ENCODE data around the gene MBD5. TPM values are rescaled to one million over a fixed set of nuclear protein-coding genes. Genes with fewer than 3 reads are reported as not detected.

The MBD5 gene
- total RNA-seq, 1 experiment from 2014 or later, result 33.7 TPM

- ATAC-seq (no peak), DNase-seq (ENCODE audit: low spot score) (no peak)
- Mint-ChIP-seq H3K9me3 (peaks cover 9% of the 10 kb centered on the region; the same call in 1 of the 2 replicates), H3K27me3 (ENCODE audit: low read depth) (no peaks in the 10 kb centered on the region), H3K4me1 (peaks cover 24% of the 10 kb centered on the region), H3K36me3 (peaks cover 8% of the 10 kb centered on the region), H3K4me3 (no peak overlapping the region), H3K27ac (no peak overlapping the region)
- ChIA-PET CTCF (interaction anchor here (1.5 kb wide), 1 partner anchor 16 kb away, joined by 3 read pairs; no protein-coding TSS in a partner anchor), POLR2A (no interaction called here)
- TF ChIP-seq ZNF219 (CRISPR knock-in tag; IDR thresholded peaks at IDR 0.05; ENCODE audit: borderline replicate concordance) (no peak), ETV6 (CRISPR knock-in tag; IDR thresholded peaks at IDR 0.05) (no peak), MYBL2 (CRISPR knock-in tag; IDR thresholded peaks at IDR 0.05) (no peak), RORB (CRISPR knock-in tag; IDR thresholded peaks at IDR 0.05) (no peak), FOXP1 (CRISPR knock-in tag; IDR thresholded peaks at IDR 0.05; ENCODE audit: borderline replicate concordance) (no peak), CDX4 (CRISPR knock-in tag; IDR thresholded peaks at IDR 0.05; ENCODE audit: borderline replicate concordance) (no peak)
- TF ChIP-seq, protein P1, sequence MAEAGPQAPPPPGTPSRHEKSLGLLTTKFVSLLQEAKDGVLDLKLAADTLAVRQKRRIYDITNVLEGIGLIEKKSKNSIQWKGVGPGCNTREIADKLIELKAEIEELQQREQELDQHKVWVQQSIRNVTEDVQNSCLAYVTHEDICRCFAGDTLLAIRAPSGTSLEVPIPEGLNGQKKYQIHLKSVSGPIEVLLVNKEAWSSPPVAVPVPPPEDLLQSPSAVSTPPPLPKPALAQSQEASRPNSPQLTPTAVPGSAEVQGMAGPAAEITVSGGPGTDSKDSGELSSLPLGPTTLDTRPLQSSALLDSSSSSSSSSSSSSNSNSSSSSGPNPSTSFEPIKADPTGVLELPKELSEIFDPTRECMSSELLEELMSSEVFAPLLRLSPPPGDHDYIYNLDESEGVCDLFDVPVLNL (CRISPR knock-in tag; IDR thresholded peaks at IDR 0.05; ENCODE audit: borderline replicate concordance, low read depth), result no peak
- TF ChIP-seq, protein P2, sequence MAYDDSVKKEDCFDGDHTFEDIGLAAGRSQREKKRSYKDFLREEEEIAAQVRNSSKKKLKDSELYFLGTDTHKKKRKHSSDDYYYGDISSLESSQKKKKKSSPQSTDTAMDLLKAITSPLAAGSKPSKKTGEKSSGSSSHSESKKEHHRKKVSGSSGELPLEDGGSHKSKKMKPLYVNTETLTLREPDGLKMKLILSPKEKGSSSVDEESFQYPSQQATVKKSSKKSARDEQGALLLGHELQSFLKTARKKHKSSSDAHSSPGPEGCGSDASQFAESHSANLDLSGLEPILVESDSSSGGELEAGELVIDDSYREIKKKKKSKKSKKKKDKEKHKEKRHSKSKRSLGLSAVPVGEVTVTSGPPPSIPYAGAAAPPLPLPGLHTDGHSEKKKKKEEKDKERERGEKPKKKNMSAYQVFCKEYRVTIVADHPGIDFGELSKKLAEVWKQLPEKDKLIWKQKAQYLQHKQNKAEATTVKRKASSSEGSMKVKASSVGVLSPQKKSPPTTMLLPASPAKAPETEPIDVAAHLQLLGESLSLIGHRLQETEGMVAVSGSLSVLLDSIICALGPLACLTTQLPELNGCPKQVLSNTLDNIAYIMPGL (CRISPR knock-in tag; IDR thresholded peaks at IDR 0.05), result no peak
These were observed 473.1 kb downstream of the MBD5 start for GRCh38 chr2:148493822-148494563.

DNA sequence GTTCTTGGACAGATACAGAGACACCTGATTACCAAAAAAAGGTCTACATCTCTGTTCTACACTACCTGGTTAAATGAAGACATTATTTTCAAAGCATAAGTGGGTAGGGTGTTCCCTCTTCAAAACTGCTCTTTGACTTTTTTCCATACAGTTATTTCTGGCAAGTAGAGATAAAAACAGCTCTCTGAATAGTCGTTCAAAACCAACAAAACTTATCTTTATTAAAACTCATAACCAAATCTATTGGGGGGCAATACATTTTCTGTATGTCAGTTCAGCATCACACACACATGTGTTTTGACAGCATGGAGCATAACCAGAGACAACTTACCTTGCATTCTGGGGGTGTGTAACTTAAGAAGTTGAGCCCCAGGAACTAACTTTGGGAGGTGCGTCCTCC is 474.7 kb downstream of the MBD5 start:
- no peaks in the 10 kb centered on the region for H3K27me3 Mint-ChIP-seq (ENCODE audit: low read depth)
- TF ChIP-seq HMGA2 (CRISPR knock-in tag; IDR thresholded peaks at IDR 0.05), result no peak
- no peak for TF ChIP-seq NFE2L1 (CRISPR knock-in tag; IDR thresholded peaks at IDR 0.05)
- no peak for TF ChIP-seq USF1 (CRISPR knock-in tag; IDR thresholded peaks at IDR 0.05)
- no peak for TF ChIP-seq ZNF396 (CRISPR knock-in tag; IDR thresholded peaks at IDR 0.05; ENCODE audit: borderline replicate concordance)
- TF ChIP-seq NFYB (CRISPR knock-in tag; conservative IDR thresholded peaks at IDR 0.05; ENCODE audit: low read depth), result no peak
- no peak for TF ChIP-seq ZNF121 (CRISPR knock-in tag; IDR thresholded peaks at IDR 0.05)
- TF ChIP-seq ZBTB21 (CRISPR knock-in tag; IDR thresholded peaks at IDR 0.05; ENCODE audit: borderline replicate concordance), result no peak
- TF ChIP-seq ZNF263 (CRISPR knock-in tag; IDR thresholded peaks at IDR 0.05; ENCODE audit: low read depth), result no peak
- TF ChIP-seq CREM (CRISPR knock-in tag; IDR thresholded peaks at IDR 0.05), result no peak
- TF ChIP-seq NFATC4 (CRISPR knock-in tag; IDR thresholded peaks at IDR 0.05), result no peak
- TF ChIP-seq SOX15 (CRISPR knock-in tag; IDR thresholded peaks at IDR 0.05), result no peak
- TF ChIP-seq JUN (CRISPR knock-in tag; IDR thresholded peaks at IDR 0.05), result no peak
- TF ChIP-seq, protein P3, sequence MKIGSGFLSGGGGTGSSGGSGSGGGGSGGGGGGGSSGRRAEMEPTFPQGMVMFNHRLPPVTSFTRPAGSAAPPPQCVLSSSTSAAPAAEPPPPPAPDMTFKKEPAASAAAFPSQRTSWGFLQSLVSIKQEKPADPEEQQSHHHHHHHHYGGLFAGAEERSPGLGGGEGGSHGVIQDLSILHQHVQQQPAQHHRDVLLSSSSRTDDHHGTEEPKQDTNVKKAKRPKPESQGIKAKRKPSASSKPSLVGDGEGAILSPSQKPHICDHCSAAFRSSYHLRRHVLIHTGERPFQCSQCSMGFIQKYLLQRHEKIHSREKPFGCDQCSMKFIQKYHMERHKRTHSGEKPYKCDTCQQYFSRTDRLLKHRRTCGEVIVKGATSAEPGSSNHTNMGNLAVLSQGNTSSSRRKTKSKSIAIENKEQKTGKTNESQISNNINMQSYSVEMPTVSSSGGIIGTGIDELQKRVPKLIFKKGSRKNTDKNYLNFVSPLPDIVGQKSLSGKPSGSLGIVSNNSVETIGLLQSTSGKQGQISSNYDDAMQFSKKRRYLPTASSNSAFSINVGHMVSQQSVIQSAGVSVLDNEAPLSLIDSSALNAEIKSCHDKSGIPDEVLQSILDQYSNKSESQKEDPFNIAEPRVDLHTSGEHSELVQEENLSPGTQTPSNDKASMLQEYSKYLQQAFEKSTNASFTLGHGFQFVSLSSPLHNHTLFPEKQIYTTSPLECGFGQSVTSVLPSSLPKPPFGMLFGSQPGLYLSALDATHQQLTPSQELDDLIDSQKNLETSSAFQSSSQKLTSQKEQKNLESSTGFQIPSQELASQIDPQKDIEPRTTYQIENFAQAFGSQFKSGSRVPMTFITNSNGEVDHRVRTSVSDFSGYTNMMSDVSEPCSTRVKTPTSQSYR (CRISPR knock-in tag; IDR thresholded peaks at IDR 0.05), result no peak
- no peak for TF ChIP-seq TEAD4 (CRISPR knock-in tag; IDR thresholded peaks at IDR 0.05)
- TF ChIP-seq, protein P4, sequence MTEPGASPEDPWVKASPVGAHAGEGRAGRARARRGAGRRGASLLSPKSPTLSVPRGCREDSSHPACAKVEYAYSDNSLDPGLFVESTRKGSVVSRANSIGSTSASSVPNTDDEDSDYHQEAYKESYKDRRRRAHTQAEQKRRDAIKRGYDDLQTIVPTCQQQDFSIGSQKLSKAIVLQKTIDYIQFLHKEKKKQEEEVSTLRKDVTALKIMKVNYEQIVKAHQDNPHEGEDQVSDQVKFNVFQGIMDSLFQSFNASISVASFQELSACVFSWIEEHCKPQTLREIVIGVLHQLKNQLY (CRISPR knock-in tag; IDR thresholded peaks at IDR 0.05), result no peak
- H3K4me3 Mint-ChIP-seq, result no peak overlapping the region
- no peak for DNase-seq (ENCODE audit: low spot score)
- ATAC-seq, result no peak
- H3K27ac Mint-ChIP-seq, result no peak overlapping the region
- ChIA-PET POLR2A (no interaction called here), CTCF (no interaction called here)
- no peaks in the 10 kb centered on the region for H3K9me3 Mint-ChIP-seq
- H3K36me3 Mint-ChIP-seq, result no peaks in the 10 kb centered on the region
- peaks cover 10% of the 10 kb centered on the region for H3K4me1 Mint-ChIP-seq
